Breast epithelium (tissue), 3 donors: ENCODE measurements around the gene PARL.

ENCODE experiments used
- POLR2A ChIP-seq: fragments of 450-650 bp; IDR thresholded peaks from one replicate; pipeline ENCODE4 v1.6.1; 2016; ENCODE audit warnings: antibody characterized with exemption, mild to moderate bottlenecking, moderate library complexity
- POLR2AphosphoS5 ChIP-seq, 3 donors: sonication (generic); formaldehyde crosslinking; IDR thresholded peaks; one replicate each; pipeline ENCODE4 v1.6.1; 2017; ENCODE audit warnings: antibody characterized with exemption in 3 of 3
- TF ChIP-seq, protein P1 (sequence below), 3 donors: fragments of 450-650 bp; IDR thresholded peaks; one replicate each; pipeline ENCODE4 v1.5.1; 2016 to 2017; ENCODE audit warnings: antibody characterized with exemption in 3 of 3, mild to moderate bottlenecking in 3 of 3, moderate library complexity in 3 of 3

- TF ChIP-seq, protein P1, sequence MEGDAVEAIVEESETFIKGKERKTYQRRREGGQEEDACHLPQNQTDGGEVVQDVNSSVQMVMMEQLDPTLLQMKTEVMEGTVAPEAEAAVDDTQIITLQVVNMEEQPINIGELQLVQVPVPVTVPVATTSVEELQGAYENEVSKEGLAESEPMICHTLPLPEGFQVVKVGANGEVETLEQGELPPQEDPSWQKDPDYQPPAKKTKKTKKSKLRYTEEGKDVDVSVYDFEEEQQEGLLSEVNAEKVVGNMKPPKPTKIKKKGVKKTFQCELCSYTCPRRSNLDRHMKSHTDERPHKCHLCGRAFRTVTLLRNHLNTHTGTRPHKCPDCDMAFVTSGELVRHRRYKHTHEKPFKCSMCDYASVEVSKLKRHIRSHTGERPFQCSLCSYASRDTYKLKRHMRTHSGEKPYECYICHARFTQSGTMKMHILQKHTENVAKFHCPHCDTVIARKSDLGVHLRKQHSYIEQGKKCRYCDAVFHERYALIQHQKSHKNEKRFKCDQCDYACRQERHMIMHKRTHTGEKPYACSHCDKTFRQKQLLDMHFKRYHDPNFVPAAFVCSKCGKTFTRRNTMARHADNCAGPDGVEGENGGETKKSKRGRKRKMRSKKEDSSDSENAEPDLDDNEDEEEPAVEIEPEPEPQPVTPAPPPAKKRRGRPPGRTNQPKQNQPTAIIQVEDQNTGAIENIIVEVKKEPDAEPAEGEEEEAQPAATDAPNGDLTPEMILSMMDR (IDR thresholded peaks at IDR 0.05), result no peak
- no peak for TF ChIP-seq POLR2A
- TF ChIP-seq POLR2AphosphoS5 (IDR thresholded peaks at IDR 0.05), result no peak
These were observed 64.8 kb downstream of the PARL start for GRCh38 chr3:183819831-183820230.
